Fibroblast of lung (primary cell): ENCODE data around the gene NPR2. TPM values are rescaled to one million over a fixed set of nuclear protein-coding genes. Genes with fewer than 3 reads are reported as not detected.

ENCODE experiments used
- DNase-seq, 2 donors: peaks; one replicate each; pipeline versions ENCODE4 v3.0.0 to v3.0.0-alpha.2; 2010; ENCODE audit warnings: low read depth in 2 of 2
- H2AFZ ChIP-seq: 2 replicates; pipeline ENCODE4 v1.5.1; 2012; ENCODE audit warnings: low read length, control low read depth, inconsistent platforms
- H3K27ac ChIP-seq: 2 replicates; pipeline ENCODE4 v1.5.1; 2011; ENCODE audit warnings: low read length, control low read depth; ENCODE audit not compliant: insufficient read depth
- H3K27me3 ChIP-seq: 2 replicates; pipeline ENCODE4 v1.5.1; 2011; ENCODE audit warnings: mild to moderate bottlenecking, low read length; ENCODE audit not compliant: control insufficient read depth, insufficient read depth
- H3K36me3 ChIP-seq: 2 replicates; pipeline ENCODE4 v1.5.1; 2011; ENCODE audit warnings: low read length; ENCODE audit not compliant: control insufficient read depth, insufficient read depth
- H3K4me1 ChIP-seq: 2 replicates; pipeline ENCODE4 v1.5.1; 2011; ENCODE audit warnings: low read length; ENCODE audit not compliant: control insufficient read depth, insufficient read depth; ENCODE audit errors: extremely low read depth
- H3K4me2 ChIP-seq: 2 replicates; pipeline ENCODE4 v1.5.1; 2011; ENCODE audit warnings: low read length, control low read depth; ENCODE audit not compliant: insufficient read depth; ENCODE audit errors: extremely low read depth
- H3K4me3 ChIP-seq, 4 experiments: fragments of 200-600 bp in 1 of 4; sonication (generic) in 1 of 4; replicated peaks in 1 of 4; 2 replicates each; pipeline ENCODE4 v1.5.1; 2011 to 2016; ENCODE audit warnings: low read length in 4 of 4, low read depth in 3 of 4, mild to moderate bottlenecking in 3 of 4, control low read depth in 2 of 4, inconsistent platforms in 1 of 4, mixed read lengths in 1 of 4; ENCODE audit not compliant: insufficient read depth in 1 of 4; ENCODE audit errors: control extremely low read depth in 1 of 4
- H3K79me2 ChIP-seq: 2 replicates; pipeline ENCODE4 v1.5.1; 2012; ENCODE audit warnings: mild to moderate bottlenecking, low read length, inconsistent platforms; ENCODE audit not compliant: control insufficient read depth, insufficient read depth
- H3K9ac ChIP-seq: 2 replicates; pipeline ENCODE4 v1.5.1; 2011; ENCODE audit warnings: mild to moderate bottlenecking, low read length, control low read depth; ENCODE audit not compliant: insufficient read depth
- H3K9me3 ChIP-seq: 2 replicates; pipeline ENCODE4 v1.5.1; 2012; ENCODE audit warnings: low read depth, low read length; ENCODE audit not compliant: control insufficient read depth, insufficient read depth
- H4K20me1 ChIP-seq: 2 replicates; pipeline ENCODE4 v1.5.1; 2011; ENCODE audit warnings: low read length; ENCODE audit not compliant: control insufficient read depth, insufficient read depth; ENCODE audit errors: extremely low read depth
- CTCF ChIP-seq, 2 donors: IDR thresholded peaks in 1 of 2; conservative IDR thresholded peaks in 1 of 2; 1 replicate in 1 of 2; 2 replicates in 1 of 2; pipeline ENCODE4 v1.5.1; 2011 to 2012; ENCODE audit warnings: low read length in 2 of 2, control low read depth in 1 of 2, inconsistent platforms in 1 of 2, low read depth in 1 of 2, mild to moderate bottlenecking in 1 of 2
- EZH2 ChIP-seq: IDR thresholded peaks from 2 replicates; pipeline ENCODE4 v1.5.1; 2012; ENCODE audit warnings: low read length, control low read depth, mild to moderate bottlenecking; ENCODE audit errors: missing control alignments
- polyA plus RNA-seq, 2 donors: library from polyadenylated mRNA; depleted of rRNA in 1 of 2; stranded (reverse) in 1 of 2; unstranded in 1 of 2; fragments of >200 nt; gene quantifications; 2 replicates each; pipeline ENCODE4 v1.2.1, GENCODE V29; 2011 to 2012; ENCODE audit warnings: missing spikeins in 1 of 2
- total RNA-seq: library from RNA; depleted of rRNA; stranded (reverse); fragments of >200 nt; gene quantifications from 2 replicates; pipeline ENCODE4 v1.2.1, GENCODE V29; 2014

NPR2 gene
- total and polyA plus RNA-seq, 2 donors (not counting 1 experiment from before 2014, with no cell fraction given) = 26.3 to 47.4 TPM

GRCh38 chr9:35858458-35858857, 67.1 kb downstream of the NPR2 start:
- Histone ChIP-seq H3K4me1 (no peaks in the 10 kb centered on the region), H3K4me2 (no peak overlapping the region), H3K9me3 (no peaks in the 10 kb centered on the region), H4K20me1 (no peaks in the 10 kb centered on the region), H3K4me3 (no peak overlapping the region), H3K36me3 (no peaks in the 10 kb centered on the region), H3K27ac (no peak overlapping the region), H3K27me3 (peaks cover 25% of the 10 kb centered on the region), H2AFZ (no peak overlapping the region), H3K9ac (no peak overlapping the region), H3K79me2 (no peaks in the 10 kb centered on the region)
- no peak for TF ChIP-seq EZH2
- no peak for TF ChIP-seq CTCF (conservative IDR thresholded peaks at IDR 0.05 in 1 of 2, IDR thresholded peaks at IDR 0.05 in 1 of 2; ENCODE audit: low read depth in 1 of 2, low read length in 2 of 2)
- DNase-seq = no peak

Other genes starting within 250 kb of the NPR2 start
- 9.4 and 10.5 TPM in 2 replicates for gene TESK1, start 186.3 kb upstream of the NPR2 start, total RNA-seq
- gene TESK1, start 186.3 kb upstream of the NPR2 start, polyA plus RNA-seq = 12.0 and 12.5 TPM in 2 replicates
- 1.0 and 2.8 TPM in 2 replicates for gene CD72, start 173.2 kb upstream of the NPR2 start, total RNA-seq
- gene CD72, start 173.2 kb upstream of the NPR2 start, polyA plus RNA-seq = 0.64 and 1.00 TPM in 2 replicates
- 0.17 TPM in 1 of 2 replicates, not detected in the other for gene SIT1, start 140.7 kb upstream of the NPR2 start, total RNA-seq
- 0.07 TPM in 1 of 2 replicates, not detected in the other for gene SIT1, start 140.7 kb upstream of the NPR2 start, polyA plus RNA-seq
- 67,954 and 162,287 TPM in 2 replicates for gene RMRP, start 133.6 kb upstream of the NPR2 start, total RNA-seq
- gene RMRP, start 133.6 kb upstream of the NPR2 start, polyA plus RNA-seq = 75.4 and 110 TPM in 2 replicates
- gene CCDC107, start 133.3 kb upstream of the NPR2 start, total RNA-seq = 15.4 and 20.6 TPM in 2 replicates
- gene CCDC107, start 133.3 kb upstream of the NPR2 start, polyA plus RNA-seq = 20.2 and 24.9 TPM in 2 replicates
- under 0.01 and 0.66 TPM in 2 replicates for gene ARHGEF39, start 126.4 kb upstream of the NPR2 start, total RNA-seq
- gene ARHGEF39, start 126.4 kb upstream of the NPR2 start, polyA plus RNA-seq = 0.77 and 3.9 TPM in 2 replicates
- 0.17 and 0.26 TPM in 2 replicates for gene CA9, start 117.7 kb upstream of the NPR2 start, total RNA-seq
- gene CA9, start 117.7 kb upstream of the NPR2 start, polyA plus RNA-seq = 0.59 TPM in 1 of 2 replicates, not detected in the other
- 696 and 1,003 TPM in 2 replicates for gene TPM2, start 101.7 kb upstream of the NPR2 start, total RNA-seq
- 1,280 and 1,927 TPM in 2 replicates for gene TPM2, start 101.7 kb upstream of the NPR2 start, polyA plus RNA-seq
- 214 and 405 TPM in 2 replicates for gene TLN1, start 59.4 kb upstream of the NPR2 start, total RNA-seq
- 214 and 244 TPM in 2 replicates for gene TLN1, start 59.4 kb upstream of the NPR2 start, polyA plus RNA-seq
- 64.7 and 70.2 TPM in 2 replicates for gene CREB3, start 58.9 kb upstream of the NPR2 start, total RNA-seq
- 50.2 and 55.8 TPM in 2 replicates for gene CREB3, start 58.9 kb upstream of the NPR2 start, polyA plus RNA-seq
- gene GBA2, start 42.4 kb upstream of the NPR2 start, total RNA-seq = 21.8 and 23.9 TPM in 2 replicates
- gene GBA2, start 42.4 kb upstream of the NPR2 start, polyA plus RNA-seq = 24.1 and 25.5 TPM in 2 replicates
- 10.5 and 14.9 TPM in 2 replicates for gene RGP1, start 42.3 kb upstream of the NPR2 start, total RNA-seq
- 17.4 and 18.0 TPM in 2 replicates for gene RGP1, start 42.3 kb upstream of the NPR2 start, polyA plus RNA-seq
- gene MSMP, start 37.3 kb upstream of the NPR2 start, total RNA-seq = not detected in 2 replicates
- not detected in 2 replicates for gene MSMP, start 37.3 kb upstream of the NPR2 start, polyA plus RNA-seq
- gene SPAG8, start 20.7 kb downstream of the NPR2 start, total RNA-seq = 1.0 and 1.3 TPM in 2 replicates
- gene SPAG8, start 20.7 kb downstream of the NPR2 start, polyA plus RNA-seq = 0.62 and 0.64 TPM in 2 replicates
- gene HINT2, start 23.5 kb downstream of the NPR2 start, total RNA-seq = 24.9 and 34.2 TPM in 2 replicates
- 13.1 and 22.9 TPM in 2 replicates for gene HINT2, start 23.5 kb downstream of the NPR2 start, polyA plus RNA-seq
- gene FAM221B, start 37.1 kb downstream of the NPR2 start, total RNA-seq = not detected in 2 replicates
- gene FAM221B, start 37.1 kb downstream of the NPR2 start, polyA plus RNA-seq = not detected in 2 replicates
- 2.1 and 3.0 TPM in 2 replicates for gene TMEM8B, start 37.6 kb downstream of the NPR2 start, total RNA-seq
- gene TMEM8B, start 37.6 kb downstream of the NPR2 start, polyA plus RNA-seq = 2.7 and 3.0 TPM in 2 replicates
- not detected in 2 replicates for gene OR13J1, start 78.8 kb downstream of the NPR2 start, total RNA-seq
- not detected in 2 replicates for gene OR13J1, start 78.8 kb downstream of the NPR2 start, polyA plus RNA-seq
- 0.26 and 1.2 TPM in 2 replicates for gene HRCT1, start 114.6 kb downstream of the NPR2 start, total RNA-seq
- 3.1 and 3.3 TPM in 2 replicates for gene HRCT1, start 114.6 kb downstream of the NPR2 start, polyA plus RNA-seq
- under 0.01 and 0.17 TPM in 2 replicates for gene SPAAR, start 117.9 kb downstream of the NPR2 start, total RNA-seq
- 0.34 and 0.41 TPM in 2 replicates for gene SPAAR, start 117.9 kb downstream of the NPR2 start, polyA plus RNA-seq
- gene OR2S2, start 166.6 kb downstream of the NPR2 start, total RNA-seq = 0.17 TPM in 1 of 2 replicates, not detected in the other
- 0.17 and 0.18 TPM in 2 replicates for gene OR2S2, start 166.6 kb downstream of the NPR2 start, polyA plus RNA-seq
- 43.1 and 98.4 TPM in 2 replicates for gene RECK, start 245.3 kb downstream of the NPR2 start, total RNA-seq
- gene RECK, start 245.3 kb downstream of the NPR2 start, polyA plus RNA-seq = 108 and 212 TPM in 2 replicates